Breast epithelium (tissue), 3 donors: Measurements from ENCODE around the gene EFNB3.

ENCODE experiments used
- POLR2A ChIP-seq: fragments of 450-650 bp; IDR thresholded peaks from one replicate; pipeline ENCODE4 v1.6.1; 2016; ENCODE audit warnings: antibody characterized with exemption, mild to moderate bottlenecking, moderate library complexity
- POLR2AphosphoS5 ChIP-seq, 3 donors: sonication (generic); formaldehyde crosslinking; IDR thresholded peaks; one replicate each; pipeline ENCODE4 v1.6.1; 2017; ENCODE audit warnings: antibody characterized with exemption in 3 of 3
- TF ChIP-seq, protein P1 (sequence below), 3 donors: fragments of 450-650 bp; IDR thresholded peaks; one replicate each; pipeline ENCODE4 v1.5.1; 2016 to 2017; ENCODE audit warnings: antibody characterized with exemption in 3 of 3, mild to moderate bottlenecking in 3 of 3, moderate library complexity in 3 of 3

DNA sequence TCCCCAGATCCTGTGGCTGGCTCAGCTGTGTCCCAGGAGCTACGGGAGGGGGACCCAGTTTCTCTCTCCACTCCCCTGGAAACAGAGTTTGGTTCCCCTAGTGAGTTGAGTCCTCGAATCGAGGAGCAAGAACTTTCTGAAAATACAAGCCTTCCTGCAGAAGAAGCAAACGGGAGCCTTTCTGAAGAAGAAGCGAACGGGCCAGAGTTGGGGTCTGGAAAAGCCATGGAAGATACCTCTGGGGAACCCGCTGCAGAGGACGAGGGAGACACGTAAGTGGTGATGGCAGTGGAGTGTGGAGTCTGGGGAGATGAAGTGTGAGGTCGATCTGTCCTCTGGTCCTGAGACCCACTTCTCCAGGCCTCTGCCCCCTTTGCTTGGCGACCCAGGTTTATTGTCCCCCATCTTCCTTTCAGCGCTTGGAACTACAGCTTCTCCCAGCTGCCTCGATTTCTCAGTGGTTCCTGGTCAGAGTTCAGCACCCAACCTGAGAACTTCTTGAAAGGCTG is 16.1 kb upstream of the EFNB3 start:
- TF ChIP-seq, protein P1, sequence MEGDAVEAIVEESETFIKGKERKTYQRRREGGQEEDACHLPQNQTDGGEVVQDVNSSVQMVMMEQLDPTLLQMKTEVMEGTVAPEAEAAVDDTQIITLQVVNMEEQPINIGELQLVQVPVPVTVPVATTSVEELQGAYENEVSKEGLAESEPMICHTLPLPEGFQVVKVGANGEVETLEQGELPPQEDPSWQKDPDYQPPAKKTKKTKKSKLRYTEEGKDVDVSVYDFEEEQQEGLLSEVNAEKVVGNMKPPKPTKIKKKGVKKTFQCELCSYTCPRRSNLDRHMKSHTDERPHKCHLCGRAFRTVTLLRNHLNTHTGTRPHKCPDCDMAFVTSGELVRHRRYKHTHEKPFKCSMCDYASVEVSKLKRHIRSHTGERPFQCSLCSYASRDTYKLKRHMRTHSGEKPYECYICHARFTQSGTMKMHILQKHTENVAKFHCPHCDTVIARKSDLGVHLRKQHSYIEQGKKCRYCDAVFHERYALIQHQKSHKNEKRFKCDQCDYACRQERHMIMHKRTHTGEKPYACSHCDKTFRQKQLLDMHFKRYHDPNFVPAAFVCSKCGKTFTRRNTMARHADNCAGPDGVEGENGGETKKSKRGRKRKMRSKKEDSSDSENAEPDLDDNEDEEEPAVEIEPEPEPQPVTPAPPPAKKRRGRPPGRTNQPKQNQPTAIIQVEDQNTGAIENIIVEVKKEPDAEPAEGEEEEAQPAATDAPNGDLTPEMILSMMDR (IDR thresholded peaks at IDR 0.05): no peak
- TF ChIP-seq POLR2A (no peak), POLR2AphosphoS5 (IDR thresholded peaks at IDR 0.05) (no peak)
